ENCODE data around the gene TBC1D22A.

The TBC1D22A gene

DNA sequence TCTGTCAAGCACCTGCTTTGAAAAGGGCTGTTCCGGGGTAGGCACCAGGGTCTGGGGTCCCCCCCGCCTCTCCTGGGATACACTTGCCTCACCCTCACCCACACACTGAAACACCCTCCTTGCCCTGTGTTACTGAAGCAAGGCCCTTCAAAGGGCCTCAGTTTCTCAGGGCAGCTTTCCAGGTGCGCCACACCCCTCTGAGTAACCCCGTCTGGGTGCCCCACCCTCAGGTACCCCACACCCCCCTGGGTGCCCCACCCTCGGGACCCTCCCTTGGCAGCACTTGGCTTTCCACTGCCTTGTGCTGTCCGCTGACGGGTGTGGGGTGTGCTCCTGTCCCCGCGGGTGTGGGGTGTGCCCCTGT, 413.6 kb downstream of the TBC1D22A start:
- no peak for ATAC-seq
- TF ChIP-seq, protein P1, sequence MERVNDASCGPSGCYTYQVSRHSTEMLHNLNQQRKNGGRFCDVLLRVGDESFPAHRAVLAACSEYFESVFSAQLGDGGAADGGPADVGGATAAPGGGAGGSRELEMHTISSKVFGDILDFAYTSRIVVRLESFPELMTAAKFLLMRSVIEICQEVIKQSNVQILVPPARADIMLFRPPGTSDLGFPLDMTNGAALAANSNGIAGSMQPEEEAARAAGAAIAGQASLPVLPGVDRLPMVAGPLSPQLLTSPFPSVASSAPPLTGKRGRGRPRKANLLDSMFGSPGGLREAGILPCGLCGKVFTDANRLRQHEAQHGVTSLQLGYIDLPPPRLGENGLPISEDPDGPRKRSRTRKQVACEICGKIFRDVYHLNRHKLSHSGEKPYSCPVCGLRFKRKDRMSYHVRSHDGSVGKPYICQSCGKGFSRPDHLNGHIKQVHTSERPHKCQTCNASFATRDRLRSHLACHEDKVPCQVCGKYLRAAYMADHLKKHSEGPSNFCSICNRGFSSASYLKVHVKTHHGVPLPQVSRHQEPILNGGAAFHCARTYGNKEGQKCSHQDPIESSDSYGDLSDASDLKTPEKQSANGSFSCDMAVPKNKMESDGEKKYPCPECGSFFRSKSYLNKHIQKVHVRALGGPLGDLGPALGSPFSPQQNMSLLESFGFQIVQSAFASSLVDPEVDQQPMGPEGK (CRISPR knock-in tag; IDR thresholded peaks at IDR 0.05; ENCODE audit: borderline replicate concordance): no peak
- TF ChIP-seq RARB (CRISPR knock-in tag; IDR thresholded peaks at IDR 0.05): no peak
- TF ChIP-seq, protein P2, sequence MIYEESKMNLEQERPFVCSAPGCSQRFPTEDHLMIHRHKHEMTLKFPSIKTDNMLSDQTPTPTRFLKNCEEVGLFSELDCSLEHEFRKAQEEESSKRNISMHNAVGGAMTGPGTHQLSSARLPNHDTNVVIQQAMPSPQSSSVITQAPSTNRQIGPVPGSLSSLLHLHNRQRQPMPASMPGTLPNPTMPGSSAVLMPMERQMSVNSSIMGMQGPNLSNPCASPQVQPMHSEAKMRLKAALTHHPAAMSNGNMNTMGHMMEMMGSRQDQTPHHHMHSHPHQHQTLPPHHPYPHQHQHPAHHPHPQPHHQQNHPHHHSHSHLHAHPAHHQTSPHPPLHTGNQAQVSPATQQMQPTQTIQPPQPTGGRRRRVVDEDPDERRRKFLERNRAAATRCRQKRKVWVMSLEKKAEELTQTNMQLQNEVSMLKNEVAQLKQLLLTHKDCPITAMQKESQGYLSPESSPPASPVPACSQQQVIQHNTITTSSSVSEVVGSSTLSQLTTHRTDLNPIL (CRISPR knock-in tag; IDR thresholded peaks at IDR 0.05; ENCODE audit: low read depth): no peak
- TF ChIP-seq ZFP3 (CRISPR knock-in tag; IDR thresholded peaks at IDR 0.05): no peak
- TF ChIP-seq ZNF8 (CRISPR knock-in tag; IDR thresholded peaks at IDR 0.05): no peak
- no peak for TF ChIP-seq ESRRG (CRISPR knock-in tag; IDR thresholded peaks at IDR 0.05)
- TF ChIP-seq OSR1 (CRISPR knock-in tag; IDR thresholded peaks at IDR 0.05): no peak
- no peak for TF ChIP-seq CSDC2 (CRISPR knock-in tag; IDR thresholded peaks at IDR 0.05)
- no peak for TF ChIP-seq ARNTL (CRISPR knock-in tag; IDR thresholded peaks at IDR 0.05; ENCODE audit: borderline replicate concordance, low read depth)
- no peak for TF ChIP-seq PPARA (CRISPR knock-in tag; IDR thresholded peaks at IDR 0.05; ENCODE audit: borderline replicate concordance)
- no peak for TF ChIP-seq SNAI2 (CRISPR knock-in tag; IDR thresholded peaks at IDR 0.05)
- TF ChIP-seq, protein P3, sequence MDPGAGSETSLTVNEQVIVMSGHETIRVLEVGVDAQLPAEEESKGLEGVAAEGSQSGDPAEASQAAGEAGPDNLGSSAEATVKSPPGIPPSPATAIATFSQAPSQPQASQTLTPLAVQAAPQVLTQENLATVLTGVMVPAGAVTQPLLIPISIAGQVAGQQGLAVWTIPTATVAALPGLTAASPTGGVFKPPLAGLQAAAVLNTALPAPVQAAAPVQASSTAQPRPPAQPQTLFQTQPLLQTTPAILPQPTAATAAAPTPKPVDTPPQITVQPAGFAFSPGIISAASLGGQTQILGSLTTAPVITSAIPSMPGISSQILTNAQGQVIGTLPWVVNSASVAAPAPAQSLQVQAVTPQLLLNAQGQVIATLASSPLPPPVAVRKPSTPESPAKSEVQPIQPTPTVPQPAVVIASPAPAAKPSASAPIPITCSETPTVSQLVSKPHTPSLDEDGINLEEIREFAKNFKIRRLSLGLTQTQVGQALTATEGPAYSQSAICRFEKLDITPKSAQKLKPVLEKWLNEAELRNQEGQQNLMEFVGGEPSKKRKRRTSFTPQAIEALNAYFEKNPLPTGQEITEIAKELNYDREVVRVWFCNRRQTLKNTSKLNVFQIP (CRISPR knock-in tag; IDR thresholded peaks at IDR 0.05; ENCODE audit: borderline replicate concordance, low read depth): no peak
- no peak for TF ChIP-seq ISL1 (CRISPR knock-in tag; IDR thresholded peaks at IDR 0.05)
- TF ChIP-seq ZFP30 (CRISPR knock-in tag; IDR thresholded peaks at IDR 0.05): no peak

DNA sequence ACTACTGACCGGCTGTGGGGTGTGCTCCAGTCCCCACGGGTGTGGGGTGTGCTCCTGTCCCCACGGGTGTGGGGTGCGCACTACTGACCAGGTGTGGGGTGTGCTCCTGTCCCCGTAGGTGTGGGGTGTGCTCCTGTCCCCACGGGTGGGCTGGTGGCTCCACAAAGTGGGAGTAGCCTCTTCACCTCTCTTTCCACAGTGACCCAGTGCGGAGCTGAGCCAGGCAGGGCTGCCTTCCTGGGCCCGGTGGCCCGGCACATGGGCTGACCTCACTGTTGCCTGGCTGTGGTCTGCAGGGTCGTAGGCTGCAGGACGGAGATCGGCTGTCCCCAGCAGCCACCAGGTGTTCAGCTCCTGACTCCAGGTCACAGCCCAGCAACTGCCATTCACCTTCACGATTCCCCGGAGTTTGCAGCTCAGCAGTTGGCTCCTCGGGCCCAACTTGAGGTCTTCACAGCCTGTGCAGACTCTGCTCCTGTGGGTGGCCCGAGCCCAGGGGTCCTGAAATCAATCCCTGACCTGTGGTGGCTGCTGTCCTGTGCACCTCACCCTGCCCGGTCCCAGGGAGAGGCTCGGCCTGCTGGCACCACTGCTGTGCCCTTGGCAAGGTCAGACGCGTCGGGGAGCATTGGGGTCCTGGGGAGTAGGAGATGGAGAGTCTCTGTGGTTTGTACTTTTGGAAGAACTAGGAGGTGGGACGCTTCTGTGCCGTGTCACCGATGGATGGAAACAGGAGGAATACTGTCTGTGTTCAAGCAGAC, 414.3 kb downstream of the TBC1D22A start:
- ATAC-seq: no peak

DNA sequence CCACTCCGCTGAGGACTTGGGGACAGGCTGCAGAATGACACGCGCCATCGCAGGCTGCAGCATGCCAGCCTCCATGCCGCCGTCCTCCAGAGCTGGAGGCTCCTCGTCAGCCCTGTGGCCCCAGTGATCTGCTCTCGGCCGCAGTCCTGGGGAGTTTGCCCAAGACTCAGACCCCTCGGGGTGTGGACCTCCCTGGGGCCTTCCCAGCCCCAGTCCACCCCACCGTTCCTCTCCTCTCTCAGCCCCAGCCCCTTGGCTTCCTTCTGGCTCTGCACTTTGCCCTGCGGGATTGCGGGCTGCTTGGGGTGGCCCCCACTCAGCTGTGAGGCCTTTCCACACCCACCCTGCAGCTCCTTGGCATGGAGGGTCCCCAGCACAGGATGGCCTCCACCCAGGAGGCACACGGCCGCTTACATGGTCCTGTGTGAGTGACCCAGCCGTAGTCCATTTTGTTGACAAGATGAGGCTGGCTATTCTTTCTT, 414.9 kb downstream of the TBC1D22A start:
- no peak for ATAC-seq
- TF ChIP-seq ZFP30 (CRISPR knock-in tag; IDR thresholded peaks at IDR 0.05) (no peak), OSR1 (CRISPR knock-in tag; IDR thresholded peaks at IDR 0.05) (no peak), BACH2 (CRISPR knock-in tag; IDR thresholded peaks at IDR 0.05; ENCODE audit: borderline replicate concordance) (no peak), SNAI2 (CRISPR knock-in tag; IDR thresholded peaks at IDR 0.05) (no peak)
- TF ChIP-seq, protein P1 (CRISPR knock-in tag; IDR thresholded peaks at IDR 0.05; ENCODE audit: borderline replicate concordance): no peak
- TF ChIP-seq, protein P4, sequence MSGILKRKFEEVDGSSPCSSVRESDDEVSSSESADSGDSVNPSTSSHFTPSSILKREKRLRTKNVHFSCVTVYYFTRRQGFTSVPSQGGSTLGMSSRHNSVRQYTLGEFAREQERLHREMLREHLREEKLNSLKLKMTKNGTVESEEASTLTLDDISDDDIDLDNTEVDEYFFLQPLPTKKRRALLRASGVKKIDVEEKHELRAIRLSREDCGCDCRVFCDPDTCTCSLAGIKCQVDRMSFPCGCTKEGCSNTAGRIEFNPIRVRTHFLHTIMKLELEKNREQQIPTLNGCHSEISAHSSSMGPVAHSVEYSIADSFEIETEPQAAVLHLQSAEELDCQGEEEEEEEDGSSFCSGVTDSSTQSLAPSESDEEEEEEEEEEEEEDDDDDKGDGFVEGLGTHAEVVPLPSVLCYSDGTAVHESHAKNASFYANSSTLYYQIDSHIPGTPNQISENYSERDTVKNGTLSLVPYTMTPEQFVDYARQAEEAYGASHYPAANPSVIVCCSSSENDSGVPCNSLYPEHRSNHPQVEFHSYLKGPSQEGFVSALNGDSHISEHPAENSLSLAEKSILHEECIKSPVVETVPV (CRISPR knock-in tag; IDR thresholded peaks at IDR 0.05): no peak
- TF ChIP-seq, protein P3 (CRISPR knock-in tag; IDR thresholded peaks at IDR 0.05; ENCODE audit: borderline replicate concordance, low read depth): no peak

More for the DNA sequence above, 414.3 kb downstream of the TBC1D22A start:
- TF ChIP-seq TOX (CRISPR knock-in tag; IDR thresholded peaks at IDR 0.05; ENCODE audit: borderline replicate concordance) (no peak), ARNTL (CRISPR knock-in tag; IDR thresholded peaks at IDR 0.05; ENCODE audit: borderline replicate concordance, low read depth) (no peak), ZNF70 (CRISPR knock-in tag; IDR thresholded peaks at IDR 0.05) (no peak), CSDC2 (CRISPR knock-in tag; IDR thresholded peaks at IDR 0.05) (no peak), ZFP30 (CRISPR knock-in tag; IDR thresholded peaks at IDR 0.05) (no peak), ESRRG (CRISPR knock-in tag; IDR thresholded peaks at IDR 0.05) (no peak), SNAI2 (CRISPR knock-in tag; IDR thresholded peaks at IDR 0.05) (no peak), ZC3H10 (CRISPR knock-in tag; IDR thresholded peaks at IDR 0.05) (no peak), ZFP3 (CRISPR knock-in tag; IDR thresholded peaks at IDR 0.05) (no peak), PPARA (CRISPR knock-in tag; IDR thresholded peaks at IDR 0.05; ENCODE audit: borderline replicate concordance) (no peak), ISL1 (CRISPR knock-in tag; IDR thresholded peaks at IDR 0.05) (no peak), ZNF8 (CRISPR knock-in tag; IDR thresholded peaks at IDR 0.05) (no peak), ZNF565 (CRISPR knock-in tag; conservative IDR thresholded peaks at IDR 0.05; ENCODE audit: low read depth) (no peak), GLIS3 (CRISPR knock-in tag; IDR thresholded peaks at IDR 0.05) (no peak)
- TF ChIP-seq, protein P2 (CRISPR knock-in tag; IDR thresholded peaks at IDR 0.05; ENCODE audit: low read depth): no peak
- TF ChIP-seq, protein P3 (CRISPR knock-in tag; IDR thresholded peaks at IDR 0.05; ENCODE audit: borderline replicate concordance, low read depth): no peak
